OCI-LY1 (cell line): Measurements from ENCODE around the gene CNTN1.

Experiments
- H2AFZ ChIP-seq: fragments of 200-600 bp; sonication (generic), shearing (Covaris generic); 2 replicates; pipeline ENCODE4 v1.6.0; 2014; ENCODE audit warnings: antibody characterized with exemption, mild to moderate bottlenecking, low read length
- H3F3A ChIP-seq: fragments of 200-600 bp; sonication (generic), shearing (Covaris generic); 2 replicates; pipeline ENCODE4 v1.6.0; 2014; ENCODE audit warnings: mild to moderate bottlenecking, antibody characterized with exemption, low read length, moderate library complexity; ENCODE audit not compliant: insufficient read depth
- H3K27ac ChIP-seq: fragments of 200-600 bp; sonication (generic); 2 replicates; pipeline ENCODE4 v1.5.1; 2014; ENCODE audit warnings: low read length, mixed run types, mild to moderate bottlenecking, low read depth; ENCODE audit not compliant: poor library complexity, severe bottlenecking
- H3K27me3 ChIP-seq: fragments of 200-600 bp; sonication (generic); 2 replicates; pipeline ENCODE4 v1.6.0; 2014; ENCODE audit warnings: antibody characterized with exemption, mild to moderate bottlenecking, low read length, moderate library complexity; ENCODE audit not compliant: insufficient read depth
- H3K36me3 ChIP-seq: fragments of 200-600 bp; sonication (generic); 2 replicates; pipeline ENCODE4 v1.6.1; 2014; ENCODE audit warnings: mild to moderate bottlenecking, antibody characterized with exemption, low read length, moderate library complexity, mixed read lengths; ENCODE audit not compliant: insufficient read depth
- H3K4me1 ChIP-seq: fragments of 200-600 bp; sonication (generic); 2 replicates; pipeline ENCODE4 v1.5.1; 2014; ENCODE audit warnings: mild to moderate bottlenecking, low read length, moderate library complexity; ENCODE audit not compliant: insufficient read depth, severe bottlenecking
- H3K4me2 ChIP-seq: fragments of 200-600 bp; sonication (generic), shearing (Covaris generic); 2 replicates; pipeline ENCODE4 v1.6.1; 2014; ENCODE audit warnings: low read length
- H3K4me3 ChIP-seq: fragments of 200-600 bp; sonication (generic); 2 replicates; pipeline ENCODE4 v1.5.1; 2014; ENCODE audit warnings: low read length, low read depth, mild to moderate bottlenecking, mixed read lengths; ENCODE audit not compliant: poor library complexity, severe bottlenecking
- H3K79me2 ChIP-seq: fragments of 200-600 bp; shearing (Covaris generic); 2 replicates; pipeline ENCODE4 v1.6.1; 2016; ENCODE audit warnings: mixed run types, low read length, mixed read lengths; ENCODE audit not compliant: insufficient read depth
- H3K9ac ChIP-seq: fragments of 200-600 bp; sonication (generic), shearing (Covaris generic); 2 replicates; pipeline ENCODE4 v1.6.1; 2014; ENCODE audit warnings: mild to moderate bottlenecking, low read length, mixed read lengths
- H3K9me2 ChIP-seq: fragments of 200-600 bp; sonication (generic), shearing (Covaris generic); 2 replicates; pipeline ENCODE4 v1.6.1; 2014; ENCODE audit warnings: low read depth, mild to moderate bottlenecking, low read length, mixed read lengths
- H3K9me3 ChIP-seq: fragments of 200-600 bp; shearing (Covaris generic); 2 replicates; pipeline ENCODE4 v1.6.1; 2014; ENCODE audit warnings: low read length, mixed read lengths
- H4K20me1 ChIP-seq: fragments of 200-600 bp; sonication (generic), shearing (Covaris generic); 2 replicates; pipeline ENCODE4 v1.6.0; 2016; ENCODE audit warnings: mild to moderate bottlenecking, low read length; ENCODE audit not compliant: insufficient read depth
- CTCF ChIP-seq: fragments of 200-600 bp; sonication (generic), shearing (Covaris generic); IDR thresholded peaks from 2 replicates; pipeline ENCODE4 v1.5.1; 2017; ENCODE audit warnings: mild to moderate bottlenecking, antibody characterized with exemption, low read length, moderate library complexity, mixed read lengths
- EZH2 ChIP-seq: fragments of 200-600 bp; sonication (generic), shearing (Covaris generic); IDR thresholded peaks from 2 replicates; pipeline ENCODE4 v1.8.0; 2017; ENCODE audit warnings: borderline replicate concordance, mixed run types, mild to moderate bottlenecking, antibody characterized with exemption, low read length, moderate library complexity, mixed read lengths

The CNTN1 gene

GRCh38 chr12:41121374-41121773 lies 429.1 kb downstream of the CNTN1 start:
- H3K9me3 ChIP-seq = no peaks in the 10 kb centered on the region
- no peak overlapping the region for H3K27ac ChIP-seq
- H3K9me2 ChIP-seq = no peaks in the 10 kb centered on the region
- no peaks in the 10 kb centered on the region for H3K36me3 ChIP-seq
- no peak overlapping the region for H3K9ac ChIP-seq
- TF ChIP-seq CTCF (no peak), EZH2 (no peak)
- H2AFZ ChIP-seq = no peak overlapping the region
- no peaks in the 10 kb centered on the region for H3K79me2 ChIP-seq
- H3F3A ChIP-seq = no peaks in the 10 kb centered on the region
- H3K27me3 ChIP-seq = no peaks in the 10 kb centered on the region
- no peak overlapping the region for H3K4me2 ChIP-seq
- no peaks in the 10 kb centered on the region for H3K4me1 ChIP-seq
- H3K4me3 ChIP-seq = no peak overlapping the region
- H4K20me1 ChIP-seq = no peaks in the 10 kb centered on the region
